WI38 (cell line): ENCODE results near the gene FAS.
A peak's percentile ranks its signal among the peaks of the same experiment; 100 is the strongest.

Source experiments
- H3K4me3 ChIP-seq: 2 replicates; pipeline ENCODE4 v1.5.1; 2011; ENCODE audit warnings: low read depth, mild to moderate bottlenecking, control low read depth, low read length
- CTCF ChIP-seq: IDR thresholded peaks from 2 replicates; pipeline ENCODE4 v1.5.1; 2012; ENCODE audit warnings: low read depth, mild to moderate bottlenecking, control low read depth, low read length

The FAS gene

GRCh38 chr10:88992921-88993524 is 2.4 kb downstream of the FAS start:
- TF ChIP-seq CTCF = no peak
- H3K4me3 ChIP-seq = peak overlapping the region; percentile 91

- H3K4me3 ChIP-seq = peak overlapping the region; percentile 91
- TF ChIP-seq CTCF = no peak
These were observed 3.4 kb downstream of the FAS start for GRCh38 chr10:88994019-88994418.

GRCh38 chr10:88995156-88995876 is 4.7 kb downstream of the FAS start:
- no peak overlapping the region for H3K4me3 ChIP-seq
- TF ChIP-seq CTCF = no peak

GRCh38 chr10:88996927-88997326 is 6.3 kb downstream of the FAS start:
- TF ChIP-seq CTCF = no peak
- H3K4me3 ChIP-seq = no peak overlapping the region

- H3K4me3 ChIP-seq = no peak overlapping the region
- no peak for TF ChIP-seq CTCF
These were observed 9.0 kb downstream of the FAS start for GRCh38 chr10:88999625-89000024.

- TF ChIP-seq CTCF = no peak
- H3K4me3 ChIP-seq = no peak overlapping the region
These were observed 10.6 kb downstream of the FAS start for GRCh38 chr10:89001024-89001728.

GRCh38 chr10:89001729-89002072 is 11.1 kb downstream of the FAS start:
- no peak overlapping the region for H3K4me3 ChIP-seq
- no peak for TF ChIP-seq CTCF
